ENCODE results near the gene RAPGEF4. TPM values are rescaled to one million over a fixed set of nuclear protein-coding genes. Genes with fewer than 3 reads are reported as not detected.

The RAPGEF4 gene
- total and polyA plus RNA-seq, 9 of the 15 experiments (the other 6 are each of a cell fraction or from before 2014, with no cell fraction given), result 0.04 to 0.33 (median 0.13) TPM; not detected in 6

DNA sequence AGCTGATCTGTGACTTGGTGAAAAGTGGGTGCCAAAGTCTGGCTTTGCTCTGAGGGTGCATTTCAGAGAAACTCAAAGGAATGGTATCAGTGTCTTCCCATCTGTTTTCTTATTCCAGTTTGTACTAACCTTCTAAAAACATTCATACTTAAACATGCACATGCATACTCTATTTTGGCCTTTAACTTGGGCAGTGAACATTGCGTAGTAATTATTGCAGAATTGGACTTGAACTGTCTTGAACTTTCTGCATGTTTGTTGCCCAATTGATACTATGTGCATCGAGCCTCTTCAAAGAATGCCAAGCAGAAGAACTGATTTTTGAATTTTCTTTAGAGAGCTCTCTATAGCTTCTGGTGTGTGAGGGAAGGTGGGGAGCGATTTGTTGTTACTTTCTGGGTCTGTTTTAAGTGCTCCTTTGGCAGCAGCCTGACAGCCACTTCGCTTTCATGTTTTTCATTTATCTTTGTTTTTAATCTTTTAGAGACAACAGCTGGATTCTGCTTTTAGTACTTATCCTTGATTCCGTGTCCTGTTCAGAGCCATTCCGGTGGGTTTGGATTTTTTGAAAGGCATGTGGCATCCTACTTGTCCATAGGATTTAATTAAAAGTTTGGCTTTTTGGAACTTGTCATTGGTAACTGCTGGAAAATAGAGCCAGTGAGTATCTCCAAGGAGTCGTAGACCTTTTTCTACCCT is 159.2 kb downstream of the RAPGEF4 start:
- Histone ChIP-seq H4K20me1 (replicated peaks; ENCODE audit: control insufficient read depth, insufficient read depth, low read length) (no peaks in the 10 kb centered on the region), H3K4me1 (replicated peaks in 1 of 2; ENCODE audit: control insufficient read depth in 2 of 2, insufficient read depth in 2 of 2, low read length in 2 of 2) (no peaks in the 10 kb centered on the region), H3K9me1 (ENCODE audit: control insufficient read depth, insufficient read depth, low read length) (no peaks in the 10 kb centered on the region), H3K4me3 (no peak overlapping the region), H3K9me3 (replicated peaks; ENCODE audit: control insufficient read depth, insufficient read depth, low read depth, low read length) (no peaks in the 10 kb centered on the region), H3K9ac (ENCODE audit: insufficient read depth in 1 of 2, low read depth in 2 of 2, low read length in 2 of 2) (no peak overlapping the region), H3K79me2 (ENCODE audit: control insufficient read depth, insufficient read depth, low read length) (no peaks in the 10 kb centered on the region), H2AFZ (ENCODE audit: low read depth, low read length) (no peak overlapping the region), H3K27ac (ENCODE audit: extremely low read depth, low read depth, low read length) (no peak overlapping the region), H3K36me3 (ENCODE audit: control insufficient read depth, insufficient read depth, low read length) (no peaks in the 10 kb centered on the region), H3K4me2 (ENCODE audit: insufficient read depth, low read length) (no peak overlapping the region), H3K27me3 (ENCODE audit: control insufficient read depth in 2 of 2, insufficient read depth in 2 of 2, low read length in 2 of 2) (peaks cover 8 to 15% of the 10 kb centered on the region in 2 experiments; a peak in 4 of 5 replicates)
- ATAC-seq, result no peak
- TF ChIP-seq ZNF696 (CRISPR knock-in tag; conservative IDR thresholded peaks at IDR 0.05) (no peak), ADNP (tag; IDR thresholded peaks at IDR 0.05) (no peak), NFE2L1 (tag; IDR thresholded peaks at IDR 0.05; ENCODE audit: borderline replicate concordance, low read depth) (no peak), ERF (CRISPR knock-in tag; IDR thresholded peaks at IDR 0.05) (no peak), ZFPM2 (CRISPR knock-in tag; IDR thresholded peaks at IDR 0.05) (no peak)
- TF ChIP-seq, protein P1, sequence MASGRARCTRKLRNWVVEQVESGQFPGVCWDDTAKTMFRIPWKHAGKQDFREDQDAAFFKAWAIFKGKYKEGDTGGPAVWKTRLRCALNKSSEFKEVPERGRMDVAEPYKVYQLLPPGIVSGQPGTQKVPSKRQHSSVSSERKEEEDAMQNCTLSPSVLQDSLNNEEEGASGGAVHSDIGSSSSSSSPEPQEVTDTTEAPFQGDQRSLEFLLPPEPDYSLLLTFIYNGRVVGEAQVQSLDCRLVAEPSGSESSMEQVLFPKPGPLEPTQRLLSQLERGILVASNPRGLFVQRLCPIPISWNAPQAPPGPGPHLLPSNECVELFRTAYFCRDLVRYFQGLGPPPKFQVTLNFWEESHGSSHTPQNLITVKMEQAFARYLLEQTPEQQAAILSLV (tag; IDR thresholded peaks at IDR 0.05), result no peak
- DNase-seq (ENCODE audit: extremely low read depth in 1 of 4, low spot score in 3 of 4), result no peak
- no TSS peak for BruUV-seq (replicated peaks)
- CTCF ChIA-PET (ENCODE audit: low intra/inter-chr PET ratio), result no interaction called here
- in situ Hi-C loops (cut with MboI), result no loop called here
- no peak for FAIRE-seq
- 1% methylated on average over 7 of the region's 7 CpGs for WGBS (ENCODE audit: insufficient coverage, low coverage, missing lambda C conversion rate)
- POLR2A ChIA-PET, result no interaction called here
- intact Hi-C loops (cut with micrococcal nuclease), result no loop called here

Measured in K562 (cell line).